Measurements from ENCODE around the gene ADD3.

ADD3 gene

DNA sequence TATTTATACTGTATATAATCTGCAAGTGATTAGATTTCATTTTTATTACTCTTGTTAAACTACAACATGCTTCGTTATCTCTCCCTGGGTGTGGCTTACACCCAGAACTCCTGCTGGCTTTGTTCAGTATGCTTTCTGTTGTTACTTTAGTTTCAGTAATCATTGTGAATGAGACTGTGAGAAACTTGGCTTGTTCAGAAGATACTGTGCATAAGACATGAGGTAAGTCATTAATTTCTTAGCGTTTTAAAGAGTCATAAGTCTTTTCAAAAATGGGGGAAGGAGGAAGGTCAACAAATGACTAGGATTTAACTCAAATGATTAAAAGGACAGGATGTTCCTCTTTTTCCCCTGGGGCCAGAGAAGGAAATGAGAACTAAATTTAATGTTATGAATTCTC is 11.6 kb upstream of the ADD3 start:
- peak; percentile 50 for DNase-seq
- in situ Hi-C loops (cut with MboI; ENCODE audit: low pct_unique_long_range_greater_than_20kb, low sequenced_read_pairs), result no loop called here

DNA sequence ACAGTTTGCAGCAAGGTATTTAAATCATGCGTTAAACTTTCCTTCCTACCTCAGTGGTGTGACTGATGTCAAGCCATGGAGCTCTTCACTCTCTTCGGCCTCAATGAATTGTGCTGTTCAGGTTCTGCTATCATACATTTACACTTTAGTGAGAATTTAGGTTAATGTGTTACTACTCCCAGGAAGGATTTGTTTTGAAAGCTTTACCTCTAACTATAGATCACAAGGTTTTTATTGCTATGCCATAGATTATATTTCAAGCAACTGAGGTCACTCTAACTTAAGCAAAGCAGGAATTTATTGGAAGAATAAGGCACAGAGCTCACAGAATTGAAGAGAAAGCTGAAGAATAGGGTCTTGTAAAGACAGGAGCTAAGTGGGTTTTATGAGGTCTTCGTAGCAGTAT is 11.0 kb upstream of the ADD3 start:
- in situ Hi-C loops (cut with MboI; ENCODE audit: low pct_unique_long_range_greater_than_20kb, low sequenced_read_pairs), result no loop called here
- no peak for DNase-seq

- no peak for DNase-seq
- in situ Hi-C loops (cut with MboI; ENCODE audit: low pct_unique_long_range_greater_than_20kb, low sequenced_read_pairs), result no loop called here
Measured at GRCh38 chr10:109997233-109997632, 10.6 kb upstream of the ADD3 start.

GRCh38 chr10:109998513-109998912 is 9.3 kb upstream of the ADD3 start:
- in situ Hi-C loops (cut with MboI; ENCODE audit: low pct_unique_long_range_greater_than_20kb, low sequenced_read_pairs), result no loop called here
- no peak for DNase-seq

GRCh38 chr10:110002801-110003523 is 4.8 kb upstream of the ADD3 start:
- in situ Hi-C loops (cut with MboI; ENCODE audit: low pct_unique_long_range_greater_than_20kb, low sequenced_read_pairs), result no loop called here
- no peak for DNase-seq

DNA sequence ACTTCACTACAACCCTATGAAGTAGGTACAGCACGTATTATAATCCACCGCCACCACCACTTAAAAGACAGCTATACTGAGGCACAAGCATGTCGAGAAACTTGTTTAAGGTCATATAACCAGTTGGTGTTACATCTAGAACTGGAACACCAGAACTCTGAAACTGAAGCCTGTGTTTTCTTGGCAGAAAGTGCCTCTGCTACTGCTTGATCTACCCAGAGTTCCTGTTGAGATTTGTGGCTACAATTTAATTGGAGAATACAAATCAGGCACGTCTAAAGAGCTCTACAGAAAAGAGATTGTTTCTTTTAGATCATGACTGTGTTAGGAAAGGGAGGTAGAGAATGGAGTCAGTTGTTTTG is 4.3 kb upstream of the ADD3 start:
- DNase-seq, result no peak
- in situ Hi-C loops (cut with MboI; ENCODE audit: low pct_unique_long_range_greater_than_20kb, low sequenced_read_pairs), result no loop called here

- in situ Hi-C loops (cut with MboI; ENCODE audit: low pct_unique_long_range_greater_than_20kb, low sequenced_read_pairs), result no loop called here
- DNase-seq, result no peak
Measured at GRCh38 chr10:110005719-110006118, 2.1 kb upstream of the ADD3 start.

- in situ Hi-C loops (cut with MboI; ENCODE audit: low pct_unique_long_range_greater_than_20kb, low sequenced_read_pairs), result no loop called here
- no peak for DNase-seq
Measured at GRCh38 chr10:110006358-110007160, 1.2 kb upstream of the ADD3 start.

- DNase-seq, result peak; percentile 72
- in situ Hi-C loops (cut with MboI; ENCODE audit: low pct_unique_long_range_greater_than_20kb, low sequenced_read_pairs), result no loop called here
Measured at GRCh38 chr10:110007161-110007700, 553 bp upstream of the ADD3 start.

- peak; percentile 65 for DNase-seq
- in situ Hi-C loops (cut with MboI; ENCODE audit: low pct_unique_long_range_greater_than_20kb, low sequenced_read_pairs), result no loop called here
Measured at GRCh38 chr10:110008518-110009339, 945 bp downstream of the ADD3 start.

DNA sequence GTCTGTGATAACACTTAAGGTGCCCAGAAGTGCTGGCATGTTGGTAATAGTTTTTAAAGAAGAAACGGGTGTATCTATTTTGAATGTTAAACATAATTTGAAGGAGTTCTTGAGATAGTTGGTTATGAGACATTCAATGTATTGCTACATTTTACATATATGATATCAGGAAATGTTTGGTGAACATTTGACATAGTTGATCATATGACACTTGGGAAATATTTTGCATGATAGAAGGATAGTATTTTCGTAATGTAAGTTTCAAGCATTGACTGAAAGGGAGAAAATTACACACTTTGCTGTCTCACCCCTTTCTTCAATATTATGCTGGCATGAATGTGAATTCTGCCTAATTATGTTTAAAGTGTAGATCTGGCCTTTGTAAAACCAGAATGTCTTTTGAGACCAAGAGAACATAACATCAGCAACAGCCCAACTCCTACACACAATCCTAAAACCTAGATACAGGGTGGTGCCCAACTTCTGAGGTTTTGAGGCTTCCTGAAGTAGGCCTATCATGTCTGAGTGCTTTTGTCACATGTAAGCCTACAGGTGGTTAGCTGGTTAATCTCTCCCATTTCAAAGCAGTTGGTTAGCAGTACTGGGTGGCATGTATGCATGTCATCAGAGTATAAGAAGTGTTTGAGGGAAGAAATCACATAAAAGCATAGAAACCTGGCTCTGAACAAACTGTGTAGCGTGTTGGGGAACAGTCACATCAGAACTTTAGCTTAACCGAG is 2.1 kb downstream of the ADD3 start:
- in situ Hi-C loops (cut with MboI; ENCODE audit: low pct_unique_long_range_greater_than_20kb, low sequenced_read_pairs), result no loop called here

GRCh38 chr10:110010486-110011378 is 2.9 kb downstream of the ADD3 start:
- in situ Hi-C loops (cut with MboI; ENCODE audit: low pct_unique_long_range_greater_than_20kb, low sequenced_read_pairs), result no loop called here
- no peak for DNase-seq

More for the DNA sequence above, 2.1 kb downstream of the ADD3 start:
- peak; percentile 45 for DNase-seq

DNA sequence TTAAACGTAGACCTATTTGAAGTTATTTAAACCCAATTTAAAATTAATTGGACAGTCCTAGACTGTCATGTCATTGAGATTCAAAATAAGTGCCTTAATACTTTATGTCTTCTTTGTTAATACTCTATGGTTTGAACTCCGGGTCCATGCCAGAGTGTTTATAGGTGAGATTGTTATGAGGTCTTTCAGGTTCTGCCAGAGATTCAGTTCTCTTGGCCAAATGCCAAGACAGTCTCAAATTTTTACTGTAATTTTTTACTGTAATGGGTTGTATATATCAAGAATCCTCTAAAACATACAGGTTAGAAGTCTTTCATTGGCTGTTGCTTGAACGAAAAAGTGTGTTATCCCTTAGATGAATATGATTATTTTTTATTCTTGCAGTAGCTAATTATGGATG is 3.9 kb downstream of the ADD3 start:
- no peak for DNase-seq
- in situ Hi-C loops (cut with MboI; ENCODE audit: low pct_unique_long_range_greater_than_20kb, low sequenced_read_pairs), result no loop called here

DNA sequence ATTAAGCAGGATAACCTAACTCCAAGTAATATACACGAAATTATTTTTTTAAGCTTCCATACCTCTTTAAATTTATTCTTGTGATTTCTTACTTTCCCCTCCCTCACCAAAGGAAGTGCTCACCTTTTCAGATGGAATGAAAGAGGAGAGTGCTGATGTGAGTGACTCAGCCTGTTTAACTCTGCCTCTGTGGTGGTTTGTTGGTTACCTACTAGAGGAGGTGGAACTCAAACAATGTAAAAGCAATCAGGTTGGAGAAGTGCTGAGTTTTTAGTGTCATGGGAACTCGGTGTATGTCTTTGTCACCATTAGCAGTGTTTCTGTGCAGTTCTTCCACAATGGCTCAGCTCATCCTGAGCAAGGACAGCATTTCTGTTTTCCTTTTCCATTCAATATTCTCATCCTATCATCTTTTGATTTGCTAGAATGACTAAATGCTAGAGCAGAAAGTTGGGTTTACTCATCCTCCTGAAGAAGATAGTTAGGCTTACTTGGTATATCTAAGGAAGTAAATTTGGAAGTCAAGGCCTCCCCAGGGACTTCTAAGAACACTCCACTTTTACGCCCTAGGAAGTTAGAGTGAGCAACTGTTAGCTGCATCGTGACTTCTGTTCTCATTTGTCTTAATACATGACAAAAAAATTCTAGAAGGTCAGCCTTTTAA is 6.0 kb downstream of the ADD3 start:
- in situ Hi-C loops (cut with MboI; ENCODE audit: low pct_unique_long_range_greater_than_20kb, low sequenced_read_pairs), result no loop called here
- DNase-seq, result no peak

GRCh38 chr10:110016039-110016438 is 8.3 kb downstream of the ADD3 start:
- DNase-seq, result no peak
- in situ Hi-C loops (cut with MboI; ENCODE audit: low pct_unique_long_range_greater_than_20kb, low sequenced_read_pairs), result no loop called here

DNA sequence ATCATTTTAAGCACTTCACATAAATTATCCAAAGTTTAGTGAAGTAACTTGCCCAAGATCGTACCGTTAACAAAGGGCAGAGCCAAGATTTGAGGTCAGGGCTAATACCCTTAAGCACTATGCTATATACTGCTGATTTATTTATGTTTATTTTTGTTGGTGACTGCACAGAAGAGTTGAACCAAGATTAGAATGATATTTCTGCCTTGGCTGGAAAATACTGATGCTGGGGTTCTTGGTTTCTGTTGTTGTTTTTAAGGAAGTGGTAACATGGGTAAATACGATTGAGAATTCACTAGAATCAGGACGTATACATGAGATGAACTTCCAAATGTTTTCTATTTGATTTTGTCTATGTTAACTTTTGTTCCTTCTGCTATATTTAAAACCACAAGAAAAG is 9.3 kb downstream of the ADD3 start:
- in situ Hi-C loops (cut with MboI; ENCODE audit: low pct_unique_long_range_greater_than_20kb, low sequenced_read_pairs), result no loop called here
- no peak for DNase-seq

- in situ Hi-C loops (cut with MboI; ENCODE audit: low pct_unique_long_range_greater_than_20kb, low sequenced_read_pairs), result no loop called here
- no peak for DNase-seq
Measured at GRCh38 chr10:110017907-110018306, 10.1 kb downstream of the ADD3 start.

GRCh38 chr10:110020265-110020664 is 12.5 kb downstream of the ADD3 start:
- no peak for DNase-seq
- in situ Hi-C loops (cut with MboI; ENCODE audit: low pct_unique_long_range_greater_than_20kb, low sequenced_read_pairs), result no loop called here
